AG04449 (cell line): ENCODE measurements around the gene SORBS1.

ENCODE experiments used
- CTCF ChIA-PET: fragments of 350-600 bp; formaldehyde crosslinking; extraction: SDS; loops from one replicate; lab custom pipeline; 2021; ENCODE audit warnings: antibody characterized with exemption; lab: Yijun Ruan, JAX
- POLR2A ChIA-PET: fragments of 400-600, 350-600 bp; formaldehyde crosslinking; extraction: SDS; loops from one replicate; lab custom pipeline; 2020; ENCODE audit warnings: antibody characterized with exemption, inconsistent platforms; lab: Yijun Ruan, JAX
- DNase-seq: peaks from one replicate; pipeline ENCODE4 v3.0.0-alpha.2; 2010; ENCODE audit warnings: low read depth, low spot score
- H3K4me3 ChIP-seq: 2 replicates; pipeline ENCODE4 v1.5.1; 2011; ENCODE audit warnings: low read depth, mild to moderate bottlenecking, control low read depth, low read length
- CTCF ChIP-seq: IDR thresholded peaks from one replicate; pipeline ENCODE4 v1.5.1; 2011; ENCODE audit warnings: mild to moderate bottlenecking, moderate library complexity, low read length, control low read depth, inconsistent platforms; ENCODE audit not compliant: insufficient read depth; ENCODE audit errors: missing control alignments

Gene SORBS1

GRCh38 chr10:95440756-95441546 is 120.2 kb downstream of the SORBS1 start:
- CTCF ChIA-PET, result interaction anchor here (1.8 to 11.3 kb wide), 2 partner anchors 11 to 194 kb away, joined by 4 to 166 read pairs; no protein-coding TSS in a partner anchor
- POLR2A ChIA-PET, result no interaction called here
- TF ChIP-seq CTCF, result no peak
- no peak for DNase-seq
- H3K4me3 ChIP-seq, result no peak overlapping the region

- POLR2A ChIA-PET, result no interaction called here
- TF ChIP-seq CTCF, result no peak
- H3K4me3 ChIP-seq, result no peak overlapping the region
- CTCF ChIA-PET, result interaction anchor here (1.7 to 11.3 kb wide), 2 partner anchors 11 to 160 kb away, joined by 5 to 166 read pairs; no protein-coding TSS in a partner anchor
- no peak for DNase-seq
These were observed 121.0 kb downstream of the SORBS1 start for GRCh38 chr10:95440038-95440725.

DNA sequence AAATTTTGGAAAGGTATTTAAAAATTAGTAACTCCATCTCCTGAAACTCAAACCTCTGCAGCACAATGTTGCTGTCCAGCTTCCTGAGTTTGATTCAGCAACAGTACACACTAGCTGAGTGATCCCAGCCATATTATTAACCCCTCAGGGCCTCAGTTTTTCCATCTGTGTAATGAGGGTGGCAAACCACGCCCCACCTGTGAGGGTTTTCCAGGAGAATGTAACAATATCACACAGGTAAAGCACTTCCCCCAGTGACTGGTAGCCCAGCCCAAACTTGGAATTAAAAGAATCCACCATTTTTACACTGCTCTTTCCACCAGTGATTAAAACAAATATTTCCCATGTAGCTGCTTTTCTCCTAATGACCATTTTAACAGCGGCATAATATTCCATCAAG is 122.4 kb downstream of the SORBS1 start:
- ChIA-PET CTCF (interaction anchor here (0.9 to 11.3 kb wide), 5 partner anchors 9 to 165 kb away, joined by 3 to 166 read pairs (median 5); no protein-coding TSS in a partner anchor), POLR2A (no interaction called here)
- no peak for DNase-seq
- TF ChIP-seq CTCF, result no peak
- H3K4me3 ChIP-seq, result no peak overlapping the region

GRCh38 chr10:95437669-95438068 is 123.5 kb downstream of the SORBS1 start:
- no peak overlapping the region for H3K4me3 ChIP-seq
- POLR2A ChIA-PET, result no interaction called here
- CTCF ChIA-PET, result interaction anchor here (1.2 to 11.3 kb wide), 3 partner anchors 8 to 166 kb away, joined by 7 to 166 read pairs (median 7); no protein-coding TSS in a partner anchor
- DNase-seq, result no peak
- no peak for TF ChIP-seq CTCF

DNA sequence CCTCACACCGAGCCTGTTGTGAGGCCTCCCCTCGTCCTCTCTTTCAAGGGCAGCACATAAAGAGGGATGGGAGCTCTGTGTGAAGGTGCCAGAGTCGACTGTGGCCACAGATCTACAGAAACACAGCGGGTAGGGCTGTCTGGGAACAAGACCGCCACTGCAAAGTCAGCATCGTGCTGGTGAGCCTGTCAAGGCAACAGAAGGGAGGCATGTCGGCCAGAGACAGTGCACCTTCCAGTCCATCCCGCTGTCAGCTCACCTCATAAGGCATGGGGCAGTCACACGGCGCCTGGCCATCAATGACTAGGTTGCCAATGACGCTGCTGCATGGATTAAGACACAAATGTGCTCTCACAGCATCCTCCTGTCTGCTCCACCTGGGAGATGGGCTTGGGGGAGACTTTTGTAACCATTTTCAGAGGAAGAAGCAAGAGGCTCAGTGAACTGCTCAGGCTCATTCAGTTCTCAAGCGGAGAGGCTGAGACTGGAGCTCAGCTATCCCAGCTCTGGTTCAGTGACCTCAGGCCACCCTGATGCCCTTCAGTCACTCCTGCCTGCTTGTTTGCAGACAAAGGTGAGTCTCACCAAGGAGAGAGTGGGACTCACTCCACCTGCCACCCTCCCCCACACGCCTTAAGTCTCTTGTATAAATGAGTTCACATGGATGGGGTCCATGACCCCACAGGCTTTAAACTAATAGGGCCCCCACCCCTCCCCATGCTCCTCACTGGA is 125.5 kb downstream of the SORBS1 start:
- no peak for TF ChIP-seq CTCF
- no peak overlapping the region for H3K4me3 ChIP-seq
- CTCF ChIA-PET, result interaction anchor here (1.1 to 13.6 kb wide), 2 partner anchors 9 to 165 kb away, joined by 3 to 299 read pairs; no protein-coding TSS in a partner anchor
- DNase-seq, result no peak
- POLR2A ChIA-PET, result no interaction called here
